ENCODE measurements around the gene ZNF764.

The ZNF764 gene

GRCh38 chr16:30554557-30555314, 3.4 kb downstream of the ZNF764 start:
- no peak for TF ChIP-seq ZFX (IDR thresholded peaks at IDR 0.05)
- TF ChIP-seq CTCF (conservative IDR thresholded peaks at IDR 0.05): no peak
- no peak overlapping the region for H3K27ac ChIP-seq

GRCh38 chr16:30553393-30553899, 4.7 kb downstream of the ZNF764 start:
- TF ChIP-seq CTCF (conservative IDR thresholded peaks at IDR 0.05) (no peak), ZFX (IDR thresholded peaks at IDR 0.05) (no peak)
- H3K27ac ChIP-seq: no peak overlapping the region

GRCh38 chr16:30552956-30553355, 5.2 kb downstream of the ZNF764 start:
- H3K27ac ChIP-seq: no peak overlapping the region
- no peak for TF ChIP-seq ZFX (IDR thresholded peaks at IDR 0.05)
- TF ChIP-seq CTCF (conservative IDR thresholded peaks at IDR 0.05): no peak

GRCh38 chr16:30551781-30552180, 6.4 kb downstream of the ZNF764 start:
- TF ChIP-seq ZFX (IDR thresholded peaks at IDR 0.05) (no peak), CTCF (conservative IDR thresholded peaks at IDR 0.05) (no peak)
- H3K27ac ChIP-seq: no peak overlapping the region

- H3K27ac ChIP-seq: no peak overlapping the region
- TF ChIP-seq CTCF (conservative IDR thresholded peaks at IDR 0.05) (no peak), ZFX (IDR thresholded peaks at IDR 0.05) (no peak)
These were observed 9.5 kb downstream of the ZNF764 start for GRCh38 chr16:30548416-30549253.

GRCh38 chr16:30546115-30546514, 12.1 kb downstream of the ZNF764 start:
- H3K27ac ChIP-seq: no peak overlapping the region
- no peak for TF ChIP-seq ZFX (IDR thresholded peaks at IDR 0.05)
- no peak for TF ChIP-seq CTCF (conservative IDR thresholded peaks at IDR 0.05)

GRCh38 chr16:30543067-30543466, 15.1 kb downstream of the ZNF764 start:
- no peak overlapping the region for H3K27ac ChIP-seq
- TF ChIP-seq ZFX (IDR thresholded peaks at IDR 0.05) (no peak), CTCF (conservative IDR thresholded peaks at IDR 0.05) (no peak)

All from C4-2B (cell line).